ENCODE measurements around the gene LGALS3BP.
A peak's percentile ranks its signal among the peaks of the same experiment; 100 is the strongest.

The LGALS3BP gene

DNA sequence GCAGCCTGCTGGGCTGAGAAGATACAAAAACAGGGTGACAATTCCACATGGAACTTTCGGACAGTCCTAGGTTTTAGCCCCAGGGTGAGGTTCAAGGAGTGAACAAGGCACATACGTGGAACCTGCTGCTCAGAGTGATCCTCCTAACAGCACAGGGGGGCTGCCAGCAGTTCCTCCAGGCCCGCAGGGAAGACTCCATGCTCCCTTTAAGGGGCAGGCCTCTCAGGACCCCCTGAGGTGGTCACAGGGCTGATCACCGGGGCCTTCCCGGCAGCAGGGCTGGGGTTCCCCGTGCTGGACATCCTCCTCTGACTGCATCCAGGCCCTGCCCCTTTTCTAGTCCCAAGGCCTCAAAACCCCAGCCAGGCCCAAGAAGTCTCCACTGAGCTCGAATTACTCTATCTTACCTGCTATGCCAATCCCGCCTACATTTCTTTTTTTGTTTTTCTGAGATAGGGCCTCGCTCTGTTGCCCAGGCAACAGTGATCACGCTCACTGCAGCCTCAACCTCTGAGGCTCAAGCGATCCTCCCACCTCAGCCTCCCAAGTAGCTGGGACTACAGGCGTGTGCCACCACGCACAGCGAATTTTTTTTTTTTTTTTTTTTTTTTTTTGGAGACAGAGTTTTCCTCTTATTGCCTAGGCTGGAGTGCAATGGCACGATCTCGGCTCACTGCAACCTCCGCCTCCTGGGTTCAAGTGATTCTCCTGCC, 19.5 kb upstream of the LGALS3BP start:
- no peak for DNase-seq

DNA sequence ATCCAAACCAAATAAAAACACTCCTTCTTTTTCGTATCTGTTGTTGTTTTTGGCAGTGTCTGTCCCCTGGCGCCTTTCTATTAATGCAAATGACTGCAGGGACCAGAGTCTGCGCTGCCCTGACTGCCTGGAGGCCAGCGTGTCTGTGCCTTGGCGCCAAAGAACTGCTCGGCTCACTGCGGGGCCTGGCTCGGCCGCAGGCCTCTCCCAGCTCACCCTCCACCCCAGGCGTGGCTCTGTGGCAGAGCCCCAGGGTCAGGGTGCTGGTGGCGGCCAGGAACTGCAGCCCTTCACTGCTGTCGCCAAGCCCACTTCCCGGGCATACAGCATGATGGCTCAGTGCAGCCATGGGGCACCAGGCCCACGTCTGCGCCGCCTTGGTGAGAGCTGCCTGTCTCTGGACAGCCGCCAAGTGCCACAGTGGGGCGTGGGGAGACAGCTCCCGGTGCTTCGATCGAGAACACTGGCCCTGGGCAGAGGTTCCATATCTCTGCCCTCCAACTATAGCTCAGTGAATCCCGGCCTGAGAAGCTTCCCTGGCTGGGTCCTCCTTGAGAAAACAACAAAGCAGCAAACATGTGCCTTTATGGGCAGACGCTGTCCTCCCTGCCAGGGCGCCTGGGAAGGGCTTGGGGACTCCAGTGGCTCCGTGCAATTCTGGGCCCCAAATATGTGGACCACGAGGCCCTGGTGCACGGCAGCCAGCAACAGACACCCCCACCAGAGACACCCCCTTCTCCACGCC, 18.8 kb upstream of the LGALS3BP start:
- no peak for DNase-seq

DNA sequence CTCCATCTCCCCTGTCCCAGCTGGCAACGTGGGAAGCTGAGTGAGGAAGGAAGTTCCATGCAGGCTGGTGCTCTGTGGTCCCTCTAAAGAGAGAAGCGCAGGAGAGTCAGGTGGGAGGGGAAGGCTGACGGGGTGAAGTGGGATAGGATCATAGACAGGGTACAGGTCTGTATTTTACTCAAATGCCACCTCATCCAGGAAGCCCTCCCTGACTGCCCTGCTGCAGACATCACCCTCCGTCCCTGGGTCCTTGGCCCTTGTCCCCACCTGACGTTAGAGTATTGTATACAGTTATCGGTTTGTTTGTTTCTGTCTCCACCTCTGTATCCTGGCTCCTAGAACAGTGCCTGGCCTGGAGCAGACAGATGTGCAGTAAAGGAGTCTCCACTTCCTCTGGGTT, 18.2 kb upstream of the LGALS3BP start:
- no peak for DNase-seq

DNA sequence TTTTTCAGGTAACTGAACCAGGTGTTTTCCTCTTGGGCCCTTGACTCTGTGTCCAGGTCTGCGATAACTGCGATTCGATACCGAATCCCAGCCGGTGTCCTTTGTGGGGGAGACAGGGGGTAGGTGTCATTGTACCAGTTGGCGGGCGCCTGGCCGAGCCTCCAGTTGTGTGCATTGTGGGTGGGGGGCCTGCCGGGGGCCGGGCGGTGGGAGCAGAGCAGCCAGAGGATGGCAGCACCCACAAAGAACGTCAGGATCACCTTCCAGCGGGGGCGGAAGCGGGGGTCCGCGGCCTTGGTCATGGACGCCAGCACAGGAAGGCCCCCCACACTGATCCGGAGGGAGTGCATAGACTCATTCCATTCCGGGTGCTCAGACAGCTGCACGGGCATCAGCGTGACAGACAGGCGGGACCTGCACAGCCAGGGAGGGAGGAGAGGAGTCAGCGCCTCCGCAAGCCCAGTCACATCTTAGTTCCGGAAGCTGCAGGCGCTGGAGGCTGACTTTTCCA, 17.6 kb upstream of the LGALS3BP start:
- no peak for DNase-seq

DNA sequence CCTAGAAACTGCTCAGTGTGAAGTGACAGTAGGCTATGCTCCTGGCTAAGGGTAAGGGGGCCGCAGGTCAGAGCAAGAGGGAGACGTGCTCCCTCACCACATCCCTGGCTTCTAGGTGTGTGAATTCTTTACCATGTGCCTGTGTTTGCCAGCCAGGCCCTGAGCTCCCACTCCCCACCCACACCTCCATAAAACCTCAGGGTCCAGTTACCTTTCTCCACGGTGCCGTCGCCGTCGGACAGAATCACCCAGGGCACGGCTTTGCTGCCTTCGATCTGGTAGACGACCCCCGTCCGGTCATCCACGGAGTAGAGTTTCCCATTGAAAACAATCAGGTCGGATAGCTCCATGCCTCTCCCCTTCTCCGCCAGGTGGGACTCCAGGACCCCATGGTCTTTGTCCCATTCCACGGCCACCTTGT, 17.1 kb upstream of the LGALS3BP start:
- DNase-seq, result no peak

DNA sequence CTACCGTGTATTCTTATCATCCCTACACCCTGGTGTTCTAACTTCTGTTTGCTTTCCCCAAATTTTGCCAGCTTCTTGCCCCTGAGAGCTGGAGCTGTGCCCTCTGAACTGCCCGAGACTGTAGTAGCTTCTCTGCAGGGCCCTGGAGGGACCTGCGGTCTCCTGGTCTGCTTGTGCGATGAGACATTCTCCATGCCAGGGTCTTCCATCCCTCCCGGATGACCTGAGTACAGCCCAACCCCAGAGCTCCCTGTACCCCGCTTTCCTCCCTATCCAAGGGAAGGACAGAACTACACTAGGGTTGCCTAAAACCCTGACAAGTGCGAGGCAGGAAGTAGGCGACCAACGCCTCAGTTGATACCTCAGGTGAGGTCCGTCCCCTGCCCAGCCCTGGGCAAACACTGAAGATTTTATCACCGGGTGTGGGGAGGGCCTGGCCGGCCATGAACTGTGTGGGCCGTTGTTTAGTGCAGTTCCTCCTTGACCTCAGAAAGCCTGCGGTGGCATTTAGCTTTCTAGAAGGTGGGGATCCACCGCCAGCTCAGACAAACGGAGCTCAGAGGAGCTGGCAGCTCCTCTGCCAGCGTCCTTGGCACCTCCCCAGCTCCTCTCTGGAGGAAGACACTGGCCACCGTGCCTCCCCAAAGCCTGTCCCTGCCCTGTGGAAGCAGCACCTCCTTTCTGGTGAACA, 16.2 kb upstream of the LGALS3BP start:
- no peak for DNase-seq

DNA sequence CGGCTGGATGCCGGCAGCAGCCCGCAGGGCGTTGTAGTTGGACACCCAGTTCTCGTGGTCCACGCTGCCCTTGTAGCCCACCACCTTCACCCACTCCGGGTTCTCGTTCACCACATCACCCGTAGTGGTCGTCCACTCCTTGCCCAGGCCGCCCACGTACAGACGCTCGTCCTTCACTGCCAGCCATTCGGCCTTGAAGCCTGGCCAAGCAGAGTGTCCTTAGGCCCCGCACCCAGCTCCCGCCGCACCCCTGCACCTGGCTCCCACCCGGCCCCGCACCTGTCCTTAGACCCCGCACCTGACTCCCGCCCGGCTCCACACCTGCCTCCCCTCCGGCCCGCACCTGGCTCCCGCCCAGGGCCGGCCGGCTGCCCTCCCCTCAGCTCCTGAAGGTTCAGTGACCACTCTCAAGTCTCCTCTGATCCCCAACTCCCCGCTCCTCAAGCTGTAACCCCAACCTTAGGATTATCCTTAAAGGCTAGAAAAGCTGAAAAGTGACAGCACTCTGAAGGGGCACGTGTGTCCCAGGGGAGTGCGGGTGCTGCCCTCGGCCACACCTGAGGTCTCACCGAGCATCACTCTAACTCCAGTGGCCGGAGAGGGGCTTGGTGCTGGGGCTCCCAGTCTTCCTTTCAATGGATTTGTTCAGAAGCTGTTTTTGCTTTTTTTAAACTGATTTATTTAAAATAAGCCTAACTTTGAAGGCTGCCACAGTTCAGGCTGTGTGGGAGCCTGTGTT, 15.5 kb upstream of the LGALS3BP start:
- no peak for DNase-seq

DNA sequence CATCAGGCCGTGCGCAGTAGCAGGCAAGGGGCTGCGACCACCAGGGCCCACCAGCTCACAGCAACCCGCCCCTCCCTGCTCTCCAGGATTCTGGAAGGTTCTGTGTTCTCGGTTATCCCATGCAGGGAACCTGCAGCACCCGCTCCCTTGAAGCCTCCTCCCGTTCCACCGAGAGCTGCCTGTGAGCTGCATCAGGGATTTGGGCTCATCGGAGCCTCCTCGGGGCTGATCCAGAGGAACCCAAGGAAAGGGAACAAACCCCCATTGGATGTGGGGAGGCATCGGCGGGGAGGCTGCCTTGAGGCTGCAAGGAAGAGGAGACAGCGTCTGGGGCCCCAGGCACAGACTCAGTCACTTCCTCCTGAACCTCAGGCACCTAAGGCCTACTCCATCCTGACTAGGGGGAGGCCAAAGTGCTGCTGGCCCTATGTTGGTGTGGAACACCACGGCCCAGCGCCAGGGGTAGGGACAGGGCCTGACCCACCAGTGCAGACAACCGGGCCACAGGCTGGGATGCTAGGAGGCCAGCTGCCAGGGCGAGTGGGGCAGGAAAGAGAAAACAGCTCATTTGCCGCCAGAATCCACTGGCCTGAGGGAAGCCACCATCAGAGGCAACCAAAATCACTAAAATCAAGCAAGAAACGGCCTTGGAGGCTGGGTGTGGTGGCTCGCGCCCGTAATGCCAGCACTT, 14.4 kb upstream of the LGALS3BP start:
- DNase-seq, result no peak

DNA sequence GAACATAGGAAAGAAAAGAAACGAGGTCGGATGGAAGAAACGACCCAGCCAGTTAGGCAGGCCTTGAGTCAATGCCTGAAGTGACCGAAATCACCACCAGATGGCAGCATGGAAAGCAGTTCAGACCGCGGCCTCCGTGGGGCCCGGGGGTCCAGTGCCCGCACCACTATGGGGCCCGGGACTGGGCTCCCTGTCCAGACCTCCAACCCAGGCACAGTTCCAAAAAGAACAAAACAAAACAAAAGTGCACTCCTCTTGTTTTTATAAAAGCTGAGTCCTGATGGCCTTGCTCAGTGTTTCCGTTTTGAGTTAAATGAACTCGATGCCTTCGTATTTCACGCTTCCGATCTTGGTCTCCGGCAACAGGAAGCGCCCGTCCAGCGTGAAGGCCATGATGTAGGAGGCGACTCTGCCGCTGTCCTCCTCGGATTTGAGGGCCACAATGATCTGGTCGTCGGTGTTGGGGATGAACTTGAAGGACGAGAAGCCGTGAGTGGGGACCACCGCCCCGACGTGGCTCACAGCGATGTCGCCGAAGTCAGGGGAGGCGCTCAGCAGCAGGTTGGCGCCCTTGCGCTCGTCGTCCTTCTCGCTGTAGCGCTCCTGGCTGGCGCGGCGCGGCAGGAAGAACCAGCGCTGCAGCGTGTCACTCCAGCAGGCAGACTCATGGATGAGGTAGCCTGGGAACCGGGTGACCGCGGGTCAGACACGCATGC, 13.7 kb upstream of the LGALS3BP start:
- peak; percentile 19 for DNase-seq

DNA sequence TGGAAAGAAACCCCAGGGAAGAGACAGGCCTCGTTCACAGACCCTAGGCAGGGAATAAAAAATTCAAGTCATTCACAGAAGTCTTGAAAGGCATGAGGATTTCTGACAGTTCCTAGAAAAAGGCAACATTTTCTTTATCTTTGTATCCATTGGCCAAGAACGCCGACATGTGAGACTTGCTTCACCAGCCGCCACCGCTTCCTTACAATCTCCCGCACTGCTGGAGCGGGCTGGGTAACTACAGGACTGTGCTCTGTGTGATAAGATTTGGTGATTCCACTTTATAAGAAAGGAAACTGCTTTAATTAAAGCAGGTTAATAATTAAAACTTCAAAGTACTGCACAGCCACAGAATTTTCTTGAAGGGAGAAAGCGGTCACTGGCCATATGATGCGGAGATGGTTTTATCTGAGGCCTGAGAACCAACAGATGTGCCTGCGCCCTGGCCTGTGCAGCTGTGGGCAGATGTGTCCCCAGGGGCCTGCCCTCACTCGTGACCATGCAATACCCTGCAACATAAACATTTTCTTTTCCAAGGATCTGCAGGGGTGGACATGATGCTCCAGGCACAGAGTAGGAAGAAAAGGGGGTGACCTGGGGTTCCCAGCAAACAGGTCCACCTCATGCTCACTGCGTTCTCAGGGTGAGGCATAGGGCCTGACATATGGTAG, 13.0 kb upstream of the LGALS3BP start:
- no peak for DNase-seq

DNA sequence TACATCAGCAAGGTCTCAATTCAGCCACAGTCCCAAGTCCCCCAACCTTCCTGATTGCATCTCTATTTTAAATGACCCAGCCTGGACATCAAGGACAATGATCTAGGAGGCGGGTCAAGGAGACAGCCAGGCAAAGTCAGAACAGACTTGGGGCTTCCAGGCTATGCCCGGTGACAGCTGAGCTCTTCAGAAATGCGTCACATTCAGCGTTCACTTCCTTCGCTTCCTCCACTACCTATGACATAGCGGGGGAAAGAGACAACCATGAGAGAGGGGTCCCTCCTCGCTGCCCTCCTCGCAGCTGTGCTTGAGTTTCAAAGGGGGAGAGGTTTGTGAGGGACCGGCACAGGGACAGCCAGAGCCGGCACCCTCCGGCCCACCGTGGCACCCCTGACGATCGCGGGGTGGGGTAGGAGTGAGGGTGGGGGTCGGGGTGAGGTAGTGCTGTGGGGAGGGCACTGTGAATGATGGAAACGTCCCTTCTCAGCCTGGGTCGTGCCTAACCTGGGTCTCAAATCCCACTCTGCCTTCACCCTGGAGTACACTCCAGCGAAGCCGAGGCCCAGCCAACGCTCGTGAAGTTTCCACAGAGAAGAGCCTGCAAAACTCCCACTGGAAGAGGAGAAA, 12.3 kb upstream of the LGALS3BP start:
- DNase-seq, result no peak

DNA sequence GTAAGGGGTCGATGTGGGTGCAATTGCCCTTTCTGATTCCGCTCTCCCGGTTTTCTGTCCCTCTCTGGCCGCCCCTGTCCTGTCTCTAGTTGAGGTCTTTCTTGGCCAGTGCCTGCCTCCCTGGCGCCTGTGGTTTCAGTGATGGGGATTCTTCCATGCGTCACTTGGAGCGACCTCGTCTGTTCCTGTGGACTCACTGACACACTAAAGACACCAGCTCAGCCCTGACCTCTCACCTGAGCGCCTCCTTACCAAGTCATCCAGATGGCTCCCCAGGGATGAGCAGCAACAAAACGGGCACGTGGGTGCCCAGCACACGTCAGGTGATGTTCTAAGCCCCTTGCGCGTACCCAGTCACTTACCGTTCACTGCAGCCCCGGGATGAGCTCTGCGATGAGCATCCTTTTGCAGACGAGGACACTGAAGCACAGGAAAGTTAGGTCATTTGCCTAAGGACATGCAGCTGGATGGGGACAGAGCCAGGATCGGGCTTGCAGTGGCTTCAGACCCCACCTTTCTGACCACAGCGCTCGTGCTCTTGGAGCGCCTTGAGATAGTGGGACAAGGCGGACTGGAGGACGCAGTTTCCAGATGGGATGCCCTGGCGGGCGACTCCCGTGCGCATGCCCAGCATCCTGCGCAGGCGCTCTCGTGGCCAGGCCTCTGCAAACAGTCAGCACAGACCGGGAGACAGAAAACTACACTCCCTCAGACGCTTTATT, 11.5 kb upstream of the LGALS3BP start:
- no peak for DNase-seq

DNA sequence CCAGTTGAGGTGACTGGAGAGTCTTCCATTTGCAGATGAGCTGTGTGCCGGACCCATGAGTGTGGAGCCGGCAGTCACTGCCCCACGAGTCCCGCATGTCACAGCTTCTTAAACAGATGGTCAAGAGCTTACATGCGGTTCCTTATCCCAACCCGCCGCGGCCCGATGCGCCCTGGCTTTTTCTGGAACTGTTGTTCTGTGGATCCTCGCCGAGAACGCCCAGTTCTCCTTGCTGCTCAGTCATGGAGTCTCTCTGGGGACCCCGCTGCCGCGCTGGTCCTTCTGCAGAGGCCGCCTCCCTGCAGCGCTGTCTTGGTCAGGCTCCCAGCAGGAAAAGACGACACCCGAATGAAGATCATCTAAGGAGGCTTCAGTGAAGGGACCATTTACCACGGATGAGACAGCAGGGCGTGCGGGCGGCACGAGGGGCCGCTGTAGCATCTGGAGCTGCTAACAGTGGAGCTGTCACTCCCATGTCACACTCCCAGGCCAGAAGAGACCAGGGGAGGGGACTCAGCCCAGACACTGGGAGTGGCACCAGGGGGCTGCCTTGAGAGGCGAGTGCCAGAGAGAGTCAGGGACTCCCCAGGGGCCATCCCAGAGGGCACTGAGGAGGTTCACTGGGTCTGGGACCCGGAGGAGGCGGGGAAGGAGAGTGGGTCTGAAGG, 10.8 kb upstream of the LGALS3BP start:
- DNase-seq, result no peak

DNA sequence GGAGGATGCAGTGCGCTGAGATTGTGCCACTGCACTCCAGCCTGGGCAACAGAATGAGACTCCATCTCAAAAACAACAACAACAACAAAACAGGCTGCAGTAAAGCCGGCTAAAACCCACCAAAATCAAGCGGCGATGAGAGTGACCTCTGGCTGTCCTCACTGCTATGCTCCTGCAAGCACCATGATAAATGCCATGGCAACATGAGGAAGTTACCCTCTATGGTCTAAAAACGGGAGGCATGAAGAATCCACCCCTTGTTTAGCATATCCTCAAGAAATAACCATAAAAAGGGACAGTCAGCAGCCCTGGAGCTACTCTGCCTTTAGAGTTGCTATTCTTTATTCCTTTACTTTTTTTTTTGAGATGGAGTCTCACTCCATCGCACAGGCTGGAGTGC, 8.4 kb upstream of the LGALS3BP start:
- DNase-seq, result no peak

DNA sequence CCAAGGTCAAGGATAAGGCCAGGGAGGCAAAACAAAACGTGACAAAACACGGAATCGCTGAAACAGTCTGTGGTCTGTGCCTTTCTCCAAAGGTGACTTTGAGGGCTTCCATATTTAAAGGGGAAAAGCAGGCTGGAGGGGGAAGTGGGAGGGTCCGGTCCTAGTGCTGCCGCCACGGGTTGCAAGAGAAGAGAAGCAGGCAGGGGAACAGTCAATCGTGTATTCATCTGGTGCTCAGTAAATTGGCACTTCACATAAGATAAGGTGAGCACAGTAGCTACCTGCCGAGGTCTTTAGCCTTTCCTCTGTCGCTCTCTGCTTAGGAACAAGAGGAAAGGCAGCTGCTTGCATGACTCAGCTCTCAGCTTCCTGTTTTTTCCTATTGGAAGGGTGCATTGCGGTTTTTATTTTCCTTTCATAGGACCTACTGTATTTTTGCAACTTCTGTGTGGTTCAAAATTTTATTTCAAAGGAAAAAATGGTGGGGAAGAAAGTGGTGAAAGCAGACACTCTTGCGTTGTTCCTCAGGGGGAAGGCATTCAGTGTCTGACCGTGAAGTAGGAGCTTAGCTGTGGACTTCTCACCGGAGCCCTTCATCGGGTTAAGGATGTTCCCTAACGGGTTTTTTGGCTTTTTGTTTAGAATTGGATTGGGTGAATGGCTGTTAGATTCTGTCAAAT, 7.1 kb upstream of the LGALS3BP start:
- DNase-seq, result no peak

DNA sequence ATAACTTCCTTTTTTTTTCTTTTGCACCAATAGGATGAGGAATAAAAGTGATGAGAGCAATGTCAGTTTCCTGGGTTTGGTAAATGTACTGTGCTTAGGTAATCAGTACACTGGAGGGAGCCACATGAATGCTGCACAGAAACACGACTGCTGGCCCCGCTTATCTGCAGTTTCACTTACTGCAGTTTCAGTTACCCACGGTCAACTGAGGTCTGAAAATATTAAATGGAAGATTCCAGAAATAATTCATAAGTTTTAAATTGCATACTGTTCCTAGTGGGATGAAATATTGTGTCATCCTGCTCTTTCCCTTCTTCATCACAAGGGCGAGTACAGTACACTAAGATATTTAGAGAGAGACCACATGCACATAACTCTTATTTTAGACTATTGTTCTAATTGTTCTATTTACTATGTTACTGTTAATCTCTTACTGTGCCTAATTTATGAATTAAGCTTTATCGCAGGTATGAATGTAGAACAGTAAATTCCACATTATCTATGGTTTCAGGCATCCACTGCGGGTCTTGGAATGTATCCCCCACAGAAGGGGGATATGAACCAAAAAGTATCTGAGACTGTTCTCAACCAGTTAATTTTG, 6.4 kb upstream of the LGALS3BP start:
- DNase-seq, result no peak

DNA sequence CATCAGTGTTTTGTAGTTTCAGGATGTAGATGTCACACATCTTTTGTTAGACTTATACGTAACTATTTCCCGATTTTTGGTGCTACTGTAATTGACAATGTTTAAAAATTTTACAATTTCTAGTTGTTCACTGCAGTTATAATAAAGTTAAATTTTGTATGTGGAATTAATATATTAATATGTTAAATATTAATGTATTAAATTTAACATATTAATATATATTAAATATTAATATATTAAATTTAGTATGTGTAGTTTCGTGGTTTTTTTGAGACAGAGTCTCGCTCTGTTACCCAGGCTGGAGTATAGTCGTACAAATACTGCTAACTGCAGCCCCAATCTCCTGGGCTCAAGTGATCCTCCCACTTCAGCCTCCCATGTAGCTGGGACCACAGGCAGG, 5.7 kb upstream of the LGALS3BP start:
- DNase-seq, result no peak

Data from central memory CD4-positive, alpha-beta T cell (primary cell).